Measurements from ENCODE around the gene CRACDL.

Gene CRACDL

GRCh38 chr2:98914713-98915580 is 21.1 kb downstream of the CRACDL start:
- TF ChIP-seq TCF12 (IDR thresholded peaks at IDR 0.05; ENCODE audit: low read depth) (no peak), CEBPB (IDR thresholded peaks at IDR 0.05) (no peak), MAX (IDR thresholded peaks at IDR 0.05) (no peak), TAF1 (IDR thresholded peaks at IDR 0.05; ENCODE audit: low read depth) (no peak), YY1 (IDR thresholded peaks at IDR 0.05; ENCODE audit: low read depth) (no peak), EP300 (IDR thresholded peaks at IDR 0.05; ENCODE audit: borderline replicate concordance) (no peak), EGR1 (IDR thresholded peaks at IDR 0.05) (no peak), ZBTB7A (IDR thresholded peaks at IDR 0.05; ENCODE audit: low read depth) (no peak), CREB1 (IDR thresholded peaks at IDR 0.05; ENCODE audit: low read depth) (no peak), NFIC (IDR thresholded peaks at IDR 0.05) (no peak), FOXM1 (IDR thresholded peaks at IDR 0.05; ENCODE audit: borderline replicate concordance, low read depth) (no peak), TEAD4 (IDR thresholded peaks at IDR 0.05) (no peak), RAD21 (IDR thresholded peaks at IDR 0.05; ENCODE audit: low read depth) (no peak)
- TF ChIP-seq, protein P1, sequence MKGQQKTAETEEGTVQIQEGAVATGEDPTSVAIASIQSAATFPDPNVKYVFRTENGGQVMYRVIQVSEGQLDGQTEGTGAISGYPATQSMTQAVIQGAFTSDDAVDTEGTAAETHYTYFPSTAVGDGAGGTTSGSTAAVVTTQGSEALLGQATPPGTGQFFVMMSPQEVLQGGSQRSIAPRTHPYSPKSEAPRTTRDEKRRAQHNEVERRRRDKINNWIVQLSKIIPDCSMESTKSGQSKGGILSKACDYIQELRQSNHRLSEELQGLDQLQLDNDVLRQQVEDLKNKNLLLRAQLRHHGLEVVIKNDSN (IDR thresholded peaks at IDR 0.05): no peak
- TF ChIP-seq, protein P2, sequence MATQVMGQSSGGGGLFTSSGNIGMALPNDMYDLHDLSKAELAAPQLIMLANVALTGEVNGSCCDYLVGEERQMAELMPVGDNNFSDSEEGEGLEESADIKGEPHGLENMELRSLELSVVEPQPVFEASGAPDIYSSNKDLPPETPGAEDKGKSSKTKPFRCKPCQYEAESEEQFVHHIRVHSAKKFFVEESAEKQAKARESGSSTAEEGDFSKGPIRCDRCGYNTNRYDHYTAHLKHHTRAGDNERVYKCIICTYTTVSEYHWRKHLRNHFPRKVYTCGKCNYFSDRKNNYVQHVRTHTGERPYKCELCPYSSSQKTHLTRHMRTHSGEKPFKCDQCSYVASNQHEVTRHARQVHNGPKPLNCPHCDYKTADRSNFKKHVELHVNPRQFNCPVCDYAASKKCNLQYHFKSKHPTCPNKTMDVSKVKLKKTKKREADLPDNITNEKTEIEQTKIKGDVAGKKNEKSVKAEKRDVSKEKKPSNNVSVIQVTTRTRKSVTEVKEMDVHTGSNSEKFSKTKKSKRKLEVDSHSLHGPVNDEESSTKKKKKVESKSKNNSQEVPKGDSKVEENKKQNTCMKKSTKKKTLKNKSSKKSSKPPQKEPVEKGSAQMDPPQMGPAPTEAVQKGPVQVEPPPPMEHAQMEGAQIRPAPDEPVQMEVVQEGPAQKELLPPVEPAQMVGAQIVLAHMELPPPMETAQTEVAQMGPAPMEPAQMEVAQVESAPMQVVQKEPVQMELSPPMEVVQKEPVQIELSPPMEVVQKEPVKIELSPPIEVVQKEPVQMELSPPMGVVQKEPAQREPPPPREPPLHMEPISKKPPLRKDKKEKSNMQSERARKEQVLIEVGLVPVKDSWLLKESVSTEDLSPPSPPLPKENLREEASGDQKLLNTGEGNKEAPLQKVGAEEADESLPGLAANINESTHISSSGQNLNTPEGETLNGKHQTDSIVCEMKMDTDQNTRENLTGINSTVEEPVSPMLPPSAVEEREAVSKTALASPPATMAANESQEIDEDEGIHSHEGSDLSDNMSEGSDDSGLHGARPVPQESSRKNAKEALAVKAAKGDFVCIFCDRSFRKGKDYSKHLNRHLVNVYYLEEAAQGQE (IDR thresholded peaks at IDR 0.05; ENCODE audit: low read depth): no peak

- no peak for TF ChIP-seq EGR1 (IDR thresholded peaks at IDR 0.05)
- TF ChIP-seq, protein P1 (IDR thresholded peaks at IDR 0.05): no peak
- TF ChIP-seq CREB1 (IDR thresholded peaks at IDR 0.05; ENCODE audit: low read depth): no peak
- TF ChIP-seq YY1 (IDR thresholded peaks at IDR 0.05; ENCODE audit: low read depth): no peak
- TF ChIP-seq, protein P2 (IDR thresholded peaks at IDR 0.05; ENCODE audit: low read depth): no peak
- no peak for TF ChIP-seq TAF1 (IDR thresholded peaks at IDR 0.05; ENCODE audit: low read depth)
- no peak for TF ChIP-seq RAD21 (IDR thresholded peaks at IDR 0.05; ENCODE audit: low read depth)
- no peak for TF ChIP-seq EP300 (IDR thresholded peaks at IDR 0.05; ENCODE audit: borderline replicate concordance)
Observed at GRCh38 chr2:98913916-98914712, 21.9 kb downstream of the CRACDL start.

DNA sequence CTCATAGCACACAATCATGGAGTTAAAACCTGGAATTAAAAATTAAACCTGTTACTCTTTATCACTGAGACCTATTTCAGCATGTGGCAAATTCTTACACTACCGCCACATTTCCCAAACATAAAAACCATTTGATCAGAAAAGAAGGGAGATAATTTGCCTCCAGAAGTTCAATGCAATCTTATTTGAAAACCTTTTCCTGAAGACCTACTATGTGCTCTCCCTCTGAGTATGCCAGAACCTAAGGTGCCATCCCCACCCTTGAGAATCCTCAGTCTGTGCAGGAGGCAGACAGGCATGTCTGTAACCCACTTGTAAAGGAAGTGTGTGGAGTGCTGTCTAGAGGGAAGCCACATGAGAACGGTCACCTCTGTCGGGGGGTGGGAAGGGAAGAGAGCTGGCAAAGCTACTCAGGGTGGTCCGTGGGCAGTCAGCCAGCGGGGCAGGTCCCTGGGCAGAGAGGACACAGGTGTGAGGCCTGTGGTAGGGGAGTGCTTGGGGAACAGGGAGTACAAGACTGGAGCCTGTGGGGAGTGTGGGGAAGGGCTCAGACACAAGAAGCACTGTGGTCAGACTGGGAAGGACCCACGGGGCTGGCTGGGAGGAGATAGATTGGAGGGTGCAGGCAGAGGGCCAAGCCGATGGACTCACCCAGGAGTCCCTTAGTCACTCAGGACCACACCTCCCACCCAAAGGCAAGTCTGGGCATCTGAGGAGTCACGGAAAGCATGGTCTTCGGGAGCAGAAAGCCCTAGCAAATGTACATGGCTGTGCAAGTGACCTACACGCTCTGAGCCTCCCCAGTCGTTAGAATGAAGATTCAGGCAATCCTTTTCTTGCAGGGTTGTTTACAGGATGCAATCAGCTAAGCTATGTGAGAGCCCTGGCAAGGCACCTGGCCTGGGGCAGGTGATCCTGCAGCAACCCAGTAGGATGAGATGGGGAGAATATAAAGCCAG is 22.8 kb downstream of the CRACDL start:
- TF ChIP-seq EP300 (IDR thresholded peaks at IDR 0.05; ENCODE audit: borderline replicate concordance) (no peak), NFIC (IDR thresholded peaks at IDR 0.05) (no peak), TEAD4 (IDR thresholded peaks at IDR 0.05) (no peak), CEBPB (IDR thresholded peaks at IDR 0.05) (no peak), RAD21 (IDR thresholded peaks at IDR 0.05; ENCODE audit: low read depth) (no peak), CREB1 (IDR thresholded peaks at IDR 0.05; ENCODE audit: low read depth) (no peak), TCF12 (IDR thresholded peaks at IDR 0.05; ENCODE audit: low read depth) (no peak), EGR1 (IDR thresholded peaks at IDR 0.05) (no peak), FOXM1 (IDR thresholded peaks at IDR 0.05; ENCODE audit: borderline replicate concordance, low read depth) (no peak), ZBTB7A (IDR thresholded peaks at IDR 0.05; ENCODE audit: low read depth) (no peak), MAX (IDR thresholded peaks at IDR 0.05) (no peak), TAF1 (IDR thresholded peaks at IDR 0.05; ENCODE audit: low read depth) (no peak), YY1 (IDR thresholded peaks at IDR 0.05; ENCODE audit: low read depth) (no peak)
- TF ChIP-seq, protein P2 (IDR thresholded peaks at IDR 0.05; ENCODE audit: low read depth): no peak
- TF ChIP-seq, protein P1 (IDR thresholded peaks at IDR 0.05): no peak
